ENCODE measurements around the gene HECW1. TPM values are rescaled to one million over a fixed set of nuclear protein-coding genes. Genes with fewer than 3 reads are reported as not detected.

HECW1 gene
- total and polyA plus RNA-seq, 2 of the 8 experiments (the other 6 are each of a cell fraction or from before 2014, with no cell fraction given), result 2.9 to 12.7 TPM

DNA sequence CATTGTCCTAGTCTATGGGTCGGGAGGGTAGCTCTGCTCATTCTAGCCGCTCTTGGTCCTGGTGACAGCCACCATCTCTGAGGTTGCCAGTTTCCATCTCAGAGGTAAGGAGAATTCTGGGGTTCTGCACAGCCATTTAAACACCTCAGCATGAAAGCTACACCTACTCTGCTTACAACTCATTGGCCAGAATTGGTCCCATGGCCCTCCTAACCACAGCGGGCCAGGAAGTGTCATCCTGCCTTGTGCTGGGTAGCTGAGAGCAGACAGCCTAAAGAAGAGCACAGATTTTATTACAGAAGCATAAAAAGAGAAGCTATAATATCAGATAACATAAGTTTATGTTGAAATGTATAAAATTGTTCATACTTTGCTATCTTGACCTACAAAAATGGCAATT, 152.7 kb downstream of the HECW1 start:
- Histone ChIP-seq H3K27me3 (replicated peaks in 1 of 4; ENCODE audit: control insufficient read depth in 3 of 4, extremely low read depth in 1 of 4, insufficient read depth in 3 of 4, low read length in 3 of 4) (no peaks in the 10 kb centered on the region), H3K18ac (ENCODE audit: extremely low read depth, low read length) (no peak overlapping the region), H3K9ac (replicated peaks in 1 of 4; ENCODE audit: extremely low read depth in 1 of 4, low read depth in 3 of 4, low read length in 3 of 4) (no peak overlapping the region), H3K27ac (ENCODE audit: low read depth, low read length) (no peak overlapping the region), H3K9me3 (ENCODE audit: insufficient read depth in 2 of 2, low read depth in 1 of 2, low read length in 1 of 2) (0 out of 4 replicates have a peak, but pooled peaks cover 0 to 4% of the 10 kb centered on the region in 2 experiments), H2BK15ac (ENCODE audit: low read length) (no peak overlapping the region), H3K4me1 (replicated peaks in 1 of 4; ENCODE audit: control insufficient read depth in 3 of 4, insufficient read depth in 4 of 4, low read length in 3 of 4) (no peaks in the 10 kb centered on the region; a peak in 1 of 7 replicates), H3K23me2 (ENCODE audit: low read depth, low read length) (no peaks in the 10 kb centered on the region), H3K79me2 (ENCODE audit: control insufficient read depth in 1 of 2, insufficient read depth in 2 of 2, low read length in 2 of 2) (no peaks in the 10 kb centered on the region), H3K36me3 (ENCODE audit: control insufficient read depth in 2 of 4, insufficient read depth in 4 of 4, low read length in 3 of 4) (no peaks in the 10 kb centered on the region), H3K4me2 (ENCODE audit: insufficient read depth in 1 of 2, low read depth in 2 of 2, low read length in 2 of 2) (no peak overlapping the region), H4K5ac (ENCODE audit: insufficient read length, low read depth, low read length) (no peak overlapping the region), H2AK5ac (ENCODE audit: low read depth, low read length) (no peak overlapping the region), H2BK12ac (ENCODE audit: low read depth, low read length) (no peak overlapping the region), H3K79me1 (ENCODE audit: low read depth, low read length) (no peaks in the 10 kb centered on the region), H3K14ac (ENCODE audit: insufficient read length) (no peak overlapping the region), H4K20me1 (replicated peaks in 1 of 2; ENCODE audit: control insufficient read depth in 1 of 2, insufficient read depth in 2 of 2, low read length in 2 of 2) (no peaks in the 10 kb centered on the region), H4K91ac (replicated peaks; ENCODE audit: insufficient read length, low read length) (no peak overlapping the region), H2AFZ (ENCODE audit: low read length) (no peak overlapping the region), H3K4ac (replicated peaks; ENCODE audit: insufficient read length, low read depth, low read length) (no peak overlapping the region), H2BK5ac (ENCODE audit: low read depth, low read length) (no peak overlapping the region), H3K56ac (replicated peaks; ENCODE audit: insufficient read length, low read depth, low read length) (no peak overlapping the region), H3K4me3 (ENCODE audit: extremely low read depth in 1 of 4, insufficient read depth in 2 of 4, low read depth in 3 of 4, low read length in 4 of 4) (no peak overlapping the region), H2BK120ac (replicated peaks; ENCODE audit: low read depth, low read length) (no peak overlapping the region), H2BK20ac (ENCODE audit: low read length) (no peak overlapping the region), H4K8ac (ENCODE audit: extremely low read depth, insufficient read depth, low read length) (no peak overlapping the region), H3K23ac (ENCODE audit: insufficient read length) (no peak overlapping the region)
- FAIRE-seq (peak; percentile 48), DNase-seq (ENCODE audit: low read depth in 1 of 2, low spot score in 2 of 2) (no peak)
- ChIA-PET POLR2A (ENCODE audit: partially characterized antibody) (interaction anchor here (1.3 kb wide), 1 partner anchor 336 kb away, joined by 3 read pairs; no protein-coding TSS in a partner anchor), CTCF (ENCODE audit: partially characterized antibody) (interaction anchor here (0.9 to 1.9 kb wide), 6 partner anchors 16 to 354 kb away, joined by 3 to 8 read pairs (median 4); no protein-coding TSS in a partner anchor)
- no peak for TF ChIP-seq KDM4A (IDR thresholded peaks at IDR 0.05; ENCODE audit: low read depth, low read length, severe bottlenecking)
- no peak for TF ChIP-seq SIN3A (conservative IDR thresholded peaks at IDR 0.05 in 1 of 2, IDR thresholded peaks at IDR 0.05 in 1 of 2; ENCODE audit: low read depth in 1 of 2, low read length in 2 of 2)
- TF ChIP-seq POLR2A (IDR thresholded peaks at IDR 0.05; ENCODE audit: control extremely low read depth in 1 of 2, low read depth in 2 of 2, low read length in 2 of 2), result no peak
- TF ChIP-seq CEBPB (IDR thresholded peaks at IDR 0.05; ENCODE audit: low read depth, low read length), result no peak
- 93% methylated on average over 3 of the region's 3 CpGs; no CpG with 5 or more reads in 1 of the 2 experiments for WGBS, 2 experiments (ENCODE audit: extremely low coverage in 1 of 2, insufficient coverage in 1 of 2, insufficient read length in 1 of 2, insufficient replicate concordance in 2 of 2, low coverage in 1 of 2, low lambda C conversion rate in 2 of 2, missing lambda C conversion rate in 1 of 2)

Measured in H1 (cell line).